Activated CD8-positive, alpha-beta memory T cell treated with anti-CD3 and anti-CD28 coated beads, Interleukin-2, amount 50 U/mL, for 1 hour (primary cell): ENCODE measurements around the gene GMFB.
"Not testable (repeated sequence)": the region's sequence is repeated elsewhere in the genome, so short reads cannot be mapped to it uniquely, and the experiment has no call there.

Source experiments
- DNase-seq: peaks from one replicate; pipeline ENCODE4 v3.0.0-alpha.2; 2020; ENCODE audit errors: extremely low read depth

Gene GMFB

DNA sequence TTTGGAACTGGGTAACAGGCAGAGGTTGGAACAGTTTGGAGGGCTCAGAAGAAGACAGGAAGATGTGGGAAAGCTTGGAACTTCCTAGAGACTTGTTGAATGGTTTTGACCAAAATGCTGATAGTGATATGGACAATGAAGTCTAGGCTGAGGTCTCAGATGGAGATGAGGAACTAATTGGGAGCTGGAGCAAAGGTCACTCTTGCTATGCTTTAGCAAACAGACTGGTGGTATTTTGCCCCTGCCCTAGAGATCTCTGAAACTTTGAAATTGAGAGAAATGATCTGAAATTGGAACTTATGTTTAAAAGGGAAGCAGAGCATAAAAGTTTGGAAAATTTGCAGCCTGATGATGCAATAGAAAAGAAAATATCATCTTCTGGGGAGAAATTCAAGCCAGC is 30.2 kb downstream of the GMFB start:
- not testable (repeated sequence) for DNase-seq

GRCh38 chr14:54457609-54457996 is 31.2 kb downstream of the GMFB start:
- DNase-seq: no peak

- not testable (repeated sequence) for DNase-seq
These were observed 31.8 kb downstream of the GMFB start for GRCh38 chr14:54456820-54457608.

DNA sequence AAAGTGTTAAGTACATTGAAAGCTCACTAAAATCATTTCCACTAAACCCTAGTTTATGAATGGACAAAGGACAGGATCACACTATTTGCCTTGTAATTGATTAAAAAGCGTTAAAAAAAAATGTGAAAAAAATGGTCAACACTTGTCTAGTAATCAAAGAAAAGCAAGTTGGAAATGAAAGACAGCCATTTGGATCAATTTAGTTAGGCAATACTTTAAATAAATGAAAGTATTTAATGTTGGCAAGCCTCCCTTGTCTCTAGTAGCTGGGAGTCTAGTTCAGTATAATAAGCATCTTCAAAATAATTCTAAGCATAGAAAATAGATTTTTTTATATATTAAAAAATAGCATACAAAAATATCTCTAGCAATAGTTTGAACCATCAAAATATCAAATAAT is 33.4 kb downstream of the GMFB start:
- DNase-seq: no peak

DNA sequence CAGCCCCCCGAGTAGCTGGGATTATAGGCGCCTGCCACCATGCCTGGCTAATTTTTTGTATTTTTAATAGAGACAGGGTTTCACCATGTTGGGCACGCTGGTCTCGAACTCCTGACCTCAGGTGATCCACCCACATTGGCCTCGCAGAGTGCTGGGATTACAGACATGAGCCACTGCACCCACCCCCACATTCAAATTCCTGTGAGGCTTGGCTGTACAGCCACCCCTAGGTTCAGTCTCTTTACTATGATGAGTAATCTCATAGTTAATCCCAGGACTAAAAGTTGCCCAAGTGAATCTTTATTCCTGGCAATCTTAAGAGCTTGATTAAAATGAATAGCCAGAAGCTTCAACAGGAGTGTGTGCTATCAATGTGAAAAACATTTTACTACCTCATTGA is 34.8 kb downstream of the GMFB start:
- not testable (repeated sequence) for DNase-seq

DNA sequence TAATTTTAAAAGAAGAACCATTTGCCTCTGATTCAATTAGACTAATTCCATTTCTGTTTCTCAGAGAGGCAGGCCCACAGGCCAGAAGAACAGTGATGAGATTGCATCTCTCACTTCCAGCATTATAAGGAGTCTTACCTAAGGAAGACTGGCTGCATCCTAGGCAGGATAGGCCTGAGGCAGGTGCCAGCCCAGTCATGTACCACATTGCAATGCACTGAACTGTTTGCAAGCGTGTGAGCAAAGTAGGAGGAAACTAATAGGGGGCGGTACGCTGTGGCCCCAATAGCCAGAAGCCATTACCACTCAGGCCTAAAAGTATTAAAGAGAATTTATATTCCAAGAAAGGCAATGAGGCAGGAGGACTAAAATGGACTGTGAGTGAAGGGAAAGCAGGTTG is 35.5 kb downstream of the GMFB start:
- DNase-seq: no peak

- DNase-seq: no peak
These were observed 36.8 kb downstream of the GMFB start for GRCh38 chr14:54451961-54452360.

- no peak for DNase-seq
These were observed 37.6 kb downstream of the GMFB start for GRCh38 chr14:54451121-54451601.

- no peak for DNase-seq
These were observed 38.2 kb downstream of the GMFB start for GRCh38 chr14:54450535-54450934.

DNA sequence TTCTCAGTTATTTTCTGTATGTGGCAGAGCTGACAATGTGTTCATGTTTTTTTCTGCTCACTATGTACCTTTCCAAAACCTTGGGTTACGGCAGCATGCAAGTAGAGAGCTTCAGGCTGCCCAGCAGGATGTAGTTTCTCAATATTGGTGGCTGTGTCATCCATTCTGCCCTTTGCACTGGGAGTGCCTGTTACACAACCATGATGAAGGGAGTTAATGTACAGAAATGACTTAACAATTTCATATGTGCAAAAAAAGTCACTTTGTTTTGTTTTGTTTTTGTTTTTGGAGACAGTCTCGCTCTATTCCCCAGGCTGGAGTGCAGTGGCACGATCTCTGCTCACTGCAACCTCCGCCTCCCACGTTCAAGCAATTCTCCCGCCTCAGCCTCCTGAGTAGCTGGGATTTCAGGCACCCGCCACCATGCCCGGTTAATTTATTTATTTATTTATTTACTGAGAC is 41.5 kb downstream of the GMFB start:
- DNase-seq: no peak

- DNase-seq: no peak
These were observed 42.6 kb downstream of the GMFB start for GRCh38 chr14:54446161-54446693.

DNA sequence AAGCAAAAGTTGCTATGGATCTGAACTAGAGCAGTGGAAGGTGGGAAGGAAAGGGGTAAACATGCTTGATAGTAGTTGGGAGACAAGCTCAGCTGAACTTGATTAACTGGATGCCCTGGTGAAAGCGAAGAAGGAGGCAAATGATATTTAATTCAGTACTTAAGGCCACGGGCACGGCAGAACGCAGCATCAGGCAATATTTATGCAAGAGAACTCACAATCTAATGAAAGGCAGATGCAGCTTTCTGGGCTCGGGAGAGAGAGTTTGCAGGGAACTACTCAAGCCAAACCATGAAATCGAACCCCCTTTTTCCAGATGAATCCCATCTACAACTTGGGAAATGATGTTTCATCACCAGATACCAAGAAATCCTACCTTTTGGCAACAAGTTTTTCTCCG is 44.1 kb downstream of the GMFB start:
- no peak for DNase-seq

DNA sequence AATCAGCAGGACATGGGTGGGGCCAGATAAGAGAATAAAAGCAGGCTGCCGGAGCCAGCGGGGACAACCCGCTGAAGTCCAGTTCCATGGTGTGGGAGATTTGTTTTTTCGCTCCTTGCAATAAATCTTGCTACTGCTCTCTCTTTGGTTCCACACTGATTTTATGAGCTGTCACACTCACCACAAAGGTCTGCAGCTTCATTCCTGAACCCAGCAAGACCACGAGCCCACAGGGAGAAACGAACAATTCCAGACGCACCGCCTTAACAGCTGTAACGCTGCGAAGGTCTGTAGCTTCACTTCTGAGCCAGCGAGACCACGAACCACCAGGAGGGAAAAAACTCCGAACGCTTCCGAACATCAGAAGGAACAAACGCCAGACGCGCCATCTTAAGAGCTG is 44.8 kb downstream of the GMFB start:
- no peak for DNase-seq

GRCh38 chr14:54442961-54443360 is 45.8 kb downstream of the GMFB start:
- not testable (repeated sequence) for DNase-seq

DNA sequence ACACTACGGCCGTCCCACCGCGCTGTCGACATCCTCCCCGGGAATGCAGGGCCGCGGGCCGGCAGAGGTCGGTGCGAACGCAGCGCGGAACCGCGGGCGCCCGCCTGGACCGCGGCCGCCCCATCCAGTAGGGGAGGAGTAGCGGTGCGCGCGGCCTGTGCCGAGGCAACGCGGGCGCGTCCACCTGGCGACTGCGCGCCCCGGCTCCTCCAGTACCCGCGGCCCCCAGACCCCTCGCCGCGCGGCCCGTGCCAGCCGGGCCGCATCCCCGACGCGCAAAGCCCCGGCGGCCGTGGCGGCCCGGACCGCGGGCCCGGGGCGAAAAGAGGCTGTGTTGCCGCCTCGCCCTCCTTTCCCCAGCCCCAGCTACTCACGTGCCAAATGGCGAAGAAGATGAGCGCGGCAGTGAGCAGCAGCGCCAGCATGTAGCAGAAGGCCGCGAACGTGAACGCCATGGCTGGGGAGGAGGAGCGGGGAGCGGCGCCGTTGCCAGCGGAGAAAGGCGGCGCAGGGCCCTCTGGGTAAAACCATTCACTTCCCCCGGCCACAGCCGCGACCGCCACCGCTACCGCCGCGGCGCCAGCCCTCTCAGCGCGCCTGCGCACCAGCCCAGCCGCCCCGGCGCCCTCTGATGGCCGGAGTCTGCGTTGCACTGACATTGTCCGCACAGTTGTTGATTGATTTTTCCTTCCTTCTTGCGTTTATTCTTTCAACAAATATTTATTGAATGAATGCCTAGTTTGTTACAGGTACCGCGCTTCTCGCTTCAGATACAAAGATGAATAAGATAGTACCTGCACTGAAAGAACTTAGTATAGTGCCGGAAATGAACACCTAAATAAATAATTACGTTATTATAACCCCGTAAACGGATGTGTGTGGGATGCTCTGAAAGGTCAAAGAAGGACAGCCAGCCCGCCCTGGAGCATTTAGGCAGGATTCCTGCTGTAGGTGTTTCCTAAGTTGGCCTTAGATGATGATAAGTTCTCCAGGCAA is 47.6 kb downstream of the GMFB start, which contains the start of gene CNIH1:
Gene CNIH1, minus strand, starts transcription at position 502 of the 996 bp plus-strand sequence. Its CDS starts 47 bp downstream, at position 455.
- DNase-seq: peak; percentile 70

- no peak for DNase-seq
These were observed 48.3 kb downstream of the GMFB start for GRCh38 chr14:54440476-54440872.

- no peak for DNase-seq
These were observed 48.7 kb downstream of the GMFB start for GRCh38 chr14:54440037-54440436.

GRCh38 chr14:54438703-54439102 is 50.1 kb downstream of the GMFB start:
- DNase-seq: no peak

GRCh38 chr14:54437954-54438353 is 50.8 kb downstream of the GMFB start:
- not testable (repeated sequence) for DNase-seq

GRCh38 chr14:54435500-54435981 is 53.2 kb downstream of the GMFB start:
- no peak for DNase-seq

DNA sequence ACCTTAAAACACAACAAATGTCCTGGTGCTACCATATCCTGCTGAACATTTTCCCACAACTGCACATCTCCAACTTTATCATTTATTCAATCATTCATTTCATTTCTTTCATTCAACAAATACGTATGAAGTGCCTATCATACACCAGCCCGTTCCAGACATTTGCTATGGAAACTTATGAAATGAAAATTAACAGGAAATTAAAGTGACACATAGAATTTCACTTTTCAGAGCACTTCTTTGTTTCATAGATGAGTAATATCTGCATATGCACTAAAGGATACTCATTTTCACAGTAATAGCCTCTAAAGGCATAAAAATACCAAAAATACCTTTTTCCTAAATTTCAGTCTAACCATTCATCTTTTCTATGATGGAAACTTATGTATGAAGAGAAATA is 60.3 kb downstream of the GMFB start:
- DNase-seq: no peak

- DNase-seq: no peak
These were observed 60.9 kb downstream of the GMFB start for GRCh38 chr14:54427871-54428270.
